Raji (cell line): ENCODE data around the gene MAT2A.

Experiments used
- POLR2A ChIP-seq: IDR thresholded peaks from 2 replicates; pipeline ENCODE4 v1.6.1; 2011; ENCODE audit warnings: low read depth, low read length, control low read depth; ENCODE audit not compliant: insufficient read depth

MAT2A gene

GRCh38 chr2:85538507-85539360 is at the start of gene MAT2A:
TSS of gene MAT2A (plus strand) at chr2:85539168. CDS start at chr2:85539288, 120 bp downstream.
- peak; percentile 97 for TF ChIP-seq POLR2A

- TF ChIP-seq POLR2A = no peak
Measured at GRCh38 chr2:85490861-85491755, 47.9 kb upstream of the MAT2A start.

GRCh38 chr2:85496436-85496835 is 42.5 kb upstream of the MAT2A start:
- TF ChIP-seq POLR2A = no peak

- no peak for TF ChIP-seq POLR2A
Measured at GRCh38 chr2:85497944-85498630, 40.9 kb upstream of the MAT2A start.

- TF ChIP-seq POLR2A = no peak
Measured at GRCh38 chr2:85501248-85501647, 37.7 kb upstream of the MAT2A start.

GRCh38 chr2:85502720-85503119 is 36.2 kb upstream of the MAT2A start:
- TF ChIP-seq POLR2A = no peak

GRCh38 chr2:85503168-85503850 is 35.7 kb upstream of the MAT2A start:
- no peak for TF ChIP-seq POLR2A

GRCh38 chr2:85503851-85504777 is 34.9 kb upstream of the MAT2A start:
- no peak for TF ChIP-seq POLR2A

GRCh38 chr2:85504778-85505261 is 34.1 kb upstream of the MAT2A start:
- TF ChIP-seq POLR2A = no peak

- no peak for TF ChIP-seq POLR2A
Measured at GRCh38 chr2:85505551-85506238, 33.3 kb upstream of the MAT2A start.

- TF ChIP-seq POLR2A = no peak
Measured at GRCh38 chr2:85506768-85507181, 32.2 kb upstream of the MAT2A start.

- no peak for TF ChIP-seq POLR2A
Measured at GRCh38 chr2:85511008-85511811, 27.8 kb upstream of the MAT2A start.
